Smooth muscle cell (in vitro differentiated cells): ENCODE data around the gene KIR3DL1. TPM values are rescaled to one million over a fixed set of nuclear protein-coding genes. Genes with fewer than 3 reads are reported as not detected.

Experiments used
- polyA plus RNA-seq: library from polyadenylated mRNA; unstranded; fragments of >200 nt; fragmentation: Nextera tagmentation; extraction: Ambion mirVana; gene quantifications from 2 replicates; pipeline ENCODE4 v1.2.1, GENCODE V29; 2016
- small RNA-seq: library from RNA; depleted of rRNA; stranded (forward); fragments of <200 nt; gene quantifications from one replicate; pipeline ENCODE3, GENCODE V24; 2014
- total RNA-seq: library from RNA; depleted of rRNA; stranded (reverse); fragments of >200 nt; gene quantifications from 2 replicates; pipeline ENCODE4 v1.2.3, GENCODE V29; 2014

The KIR3DL1 gene
- total and polyA plus RNA-seq, 2 experiments from 2014 or later = not detected

Small RNA genes lying within 50 kb of the gene (small RNA-seq; reads per million reads assigned to genes)
- not detected for gene KIR3DP1
- not detected for gene RNU6-222P

Other genes starting within 250 kb of the KIR3DL1 start
- not detected in 2 replicates for gene LILRA2, start 242.7 kb upstream of the KIR3DL1 start, total RNA-seq
- gene LILRA2, start 242.7 kb upstream of the KIR3DL1 start, polyA plus RNA-seq = not detected in 2 replicates
- gene LILRA1, start 222.8 kb upstream of the KIR3DL1 start, total RNA-seq = not detected in 2 replicates
- not detected in 2 replicates for gene LILRA1, start 222.8 kb upstream of the KIR3DL1 start, polyA plus RNA-seq
- not detected in 2 replicates for gene LILRB1, start 186.0 kb upstream of the KIR3DL1 start, total RNA-seq
- not detected in 2 replicates for gene LILRB1, start 186.0 kb upstream of the KIR3DL1 start, polyA plus RNA-seq
- not detected in 2 replicates for gene LILRB4, start 153.5 kb upstream of the KIR3DL1 start, total RNA-seq
- gene LILRB4, start 153.5 kb upstream of the KIR3DL1 start, polyA plus RNA-seq = not detected in 2 replicates
- not detected in 2 replicates for gene KIR3DL3, start 92.0 kb upstream of the KIR3DL1 start, total RNA-seq
- not detected in 2 replicates for gene KIR3DL3, start 92.0 kb upstream of the KIR3DL1 start, polyA plus RNA-seq
- gene KIR2DL3, start 78.0 kb upstream of the KIR3DL1 start, total RNA-seq = not detected in 2 replicates
- not detected in 2 replicates for gene KIR2DL3, start 78.0 kb upstream of the KIR3DL1 start, polyA plus RNA-seq
- not detected in 2 replicates for gene KIR2DL1, start 46.7 kb upstream of the KIR3DL1 start, total RNA-seq
- not detected in 2 replicates for gene KIR2DL1, start 46.7 kb upstream of the KIR3DL1 start, polyA plus RNA-seq
- not detected in 2 replicates for gene KIR2DL4, start 12.9 kb upstream of the KIR3DL1 start, total RNA-seq
- gene KIR2DL4, start 12.9 kb upstream of the KIR3DL1 start, polyA plus RNA-seq = not detected in 2 replicates
- gene KIR2DS4, start 16.2 kb downstream of the KIR3DL1 start, total RNA-seq = not detected in 2 replicates
- not detected in 2 replicates for gene KIR2DS4, start 16.2 kb downstream of the KIR3DL1 start, polyA plus RNA-seq
- not detected in 2 replicates for gene KIR3DL2, start 34.0 kb downstream of the KIR3DL1 start, total RNA-seq
- not detected in 2 replicates for gene KIR3DL2, start 34.0 kb downstream of the KIR3DL1 start, polyA plus RNA-seq
- not detected in 2 replicates for gene FCAR, start 57.8 kb downstream of the KIR3DL1 start, total RNA-seq
- gene FCAR, start 57.8 kb downstream of the KIR3DL1 start, polyA plus RNA-seq = not detected in 2 replicates
- gene NCR1, start 89.7 kb downstream of the KIR3DL1 start, total RNA-seq = 1.7 TPM in 1 of 2 replicates, not detected in the other
- gene NCR1, start 89.7 kb downstream of the KIR3DL1 start, polyA plus RNA-seq = 0.64 TPM in 1 of 2 replicates, not detected in the other
- gene NLRP7, start 131.1 kb downstream of the KIR3DL1 start, total RNA-seq = 0.18 and 1.3 TPM in 2 replicates
- 0.29 and 1.7 TPM in 2 replicates for gene NLRP7, start 131.1 kb downstream of the KIR3DL1 start, polyA plus RNA-seq
- 37.9 and 52.2 TPM in 2 replicates for gene NLRP2, start 149.9 kb downstream of the KIR3DL1 start, total RNA-seq
- 13.7 and 42.5 TPM in 2 replicates for gene NLRP2, start 149.9 kb downstream of the KIR3DL1 start, polyA plus RNA-seq
- 0.09 TPM in 1 of 2 replicates, not detected in the other for gene GP6, start 221.8 kb downstream of the KIR3DL1 start, total RNA-seq
- gene GP6, start 221.8 kb downstream of the KIR3DL1 start, polyA plus RNA-seq = 1.8 TPM in 1 of 2 replicates, not detected in the other
- gene RDH13, start 246.7 kb downstream of the KIR3DL1 start, total RNA-seq = 7.8 and 13.5 TPM in 2 replicates
- 9.1 and 21.4 TPM in 2 replicates for gene RDH13, start 246.7 kb downstream of the KIR3DL1 start, polyA plus RNA-seq